Neural progenitor cell (in vitro differentiated cells): ENCODE results near the gene LAYN.

Experiments used
- CTCF ChIP-seq: fragments of 200-600 bp; sonication (generic); IDR thresholded peaks from 2 replicates; pipeline ENCODE4 v1.5.1; 2017; ENCODE audit warnings: antibody characterized with exemption, mild to moderate bottlenecking
- EZH2 ChIP-seq: fragments of 200-600 bp; sonication (generic); IDR thresholded peaks from 2 replicates; pipeline ENCODE4 v1.6.1; 2017; ENCODE audit warnings: antibody characterized with exemption, mild to moderate bottlenecking, moderate library complexity
- EZH2phosphoT487 ChIP-seq: fragments of 200-600 bp; sonication (generic); IDR thresholded peaks from 2 replicates; pipeline ENCODE4 v1.6.1; 2017; ENCODE audit warnings: antibody characterized with exemption

- no peak for TF ChIP-seq CTCF
- TF ChIP-seq EZH2, result no peak
- no peak for TF ChIP-seq EZH2phosphoT487
These were observed 9.4 kb upstream of the LAYN start for GRCh38 chr11:111531136-111531535.
